H9 (cell line): ENCODE results near the gene TMEM164. TPM values are rescaled to one million over a fixed set of nuclear protein-coding genes. Genes with fewer than 3 reads are reported as not detected.

Experiments used
- DNase-seq: peaks from one replicate; pipeline ENCODE4 v3.0.0-alpha.2; 2017
- H2AFZ ChIP-seq: one replicate; pipeline ENCODE4 v1.6.1; 2013; ENCODE audit warnings: mild to moderate bottlenecking, low read length, control low read depth, moderate library complexity
- H2AK5ac ChIP-seq: 2 replicates; pipeline ENCODE4 v1.6.1; 2013; ENCODE audit warnings: low read length, control low read depth, mixed read lengths; ENCODE audit not compliant: insufficient read length
- H2BK120ac ChIP-seq: one replicate; pipeline ENCODE4 v1.6.1; 2013; ENCODE audit warnings: low read depth, mild to moderate bottlenecking, low read length, control low read depth, inconsistent platforms; ENCODE audit not compliant: poor library complexity, severe bottlenecking
- H2BK12ac ChIP-seq: 2 replicates; pipeline ENCODE4 v1.6.1; 2013; ENCODE audit warnings: low read length, control low read depth, mixed read lengths, low read depth; ENCODE audit not compliant: insufficient read length
- H2BK15ac ChIP-seq: 2 replicates; pipeline ENCODE4 v1.6.1; 2013; ENCODE audit warnings: low read depth, low read length, control low read depth
- H2BK20ac ChIP-seq: one replicate; pipeline ENCODE4 v1.6.1; 2013; ENCODE audit warnings: low read depth, mild to moderate bottlenecking, low read length, control low read depth, inconsistent platforms; ENCODE audit not compliant: poor library complexity, severe bottlenecking
- H2BK5ac ChIP-seq: 2 replicates; pipeline ENCODE4 v1.6.1; 2013; ENCODE audit warnings: low read length, control low read depth, mixed read lengths; ENCODE audit not compliant: insufficient read length
- H3K14ac ChIP-seq: 2 replicates; pipeline ENCODE4 v1.6.1; 2013; ENCODE audit warnings: low read length, control low read depth; ENCODE audit not compliant: insufficient read depth
- H3K18ac ChIP-seq: 2 replicates; pipeline ENCODE4 v1.6.1; 2013; ENCODE audit warnings: low read depth, mild to moderate bottlenecking, mixed read lengths, low read length, control low read depth; ENCODE audit not compliant: insufficient read length
- H3K23ac ChIP-seq: 2 replicates; pipeline ENCODE4 v1.6.1; 2013; ENCODE audit warnings: low read length, control low read depth, mixed read lengths, low read depth; ENCODE audit not compliant: insufficient read length
- H3K23me2 ChIP-seq: 2 replicates; pipeline ENCODE4 v1.6.1; 2013; ENCODE audit warnings: low read depth, mild to moderate bottlenecking, mixed read lengths, low read length, control low read depth; ENCODE audit not compliant: insufficient read length, poor library complexity, severe bottlenecking
- H3K27ac ChIP-seq: 2 replicates; pipeline ENCODE4 v1.5.1; 2013; ENCODE audit warnings: low read length, control low read depth, mixed read lengths, low read depth; ENCODE audit not compliant: insufficient read length
- H3K27me3 ChIP-seq: 2 replicates; pipeline ENCODE4 v1.6.1; 2013; ENCODE audit warnings: low read length, control low read depth, inconsistent platforms; ENCODE audit not compliant: insufficient read depth
- H3K4ac ChIP-seq: 2 replicates; pipeline ENCODE4 v1.6.1; 2013; ENCODE audit warnings: low read depth, mild to moderate bottlenecking, control low read depth, inconsistent platforms, low read length, moderate library complexity
- H3K4me1 ChIP-seq: 2 replicates; pipeline ENCODE4 v1.6.1; 2013; ENCODE audit warnings: low read length, control low read depth, inconsistent platforms; ENCODE audit not compliant: insufficient read depth
- H3K4me2 ChIP-seq: 2 replicates; pipeline ENCODE4 v1.6.1; 2013; ENCODE audit warnings: low read length, control low read depth, mixed read lengths; ENCODE audit not compliant: insufficient read length, insufficient read depth
- H3K56ac ChIP-seq: 2 replicates; pipeline ENCODE4 v1.6.1; 2013; ENCODE audit warnings: low read depth, mild to moderate bottlenecking, mixed read lengths, low read length, control low read depth; ENCODE audit not compliant: insufficient read length
- H3K79me1 ChIP-seq: 2 replicates; pipeline ENCODE4 v1.6.1; 2013; ENCODE audit warnings: low read depth, mild to moderate bottlenecking, moderate library complexity, low read length, control low read depth, inconsistent platforms; ENCODE audit not compliant: insufficient read depth, poor library complexity, severe bottlenecking
- H3K79me2 ChIP-seq: 2 replicates; pipeline ENCODE4 v1.6.1; 2013; ENCODE audit warnings: low read length, control low read depth, inconsistent platforms; ENCODE audit not compliant: insufficient read depth
- H3K9ac ChIP-seq: 2 replicates; pipeline ENCODE4 v1.6.1; 2013; ENCODE audit warnings: low read length, control low read depth, mixed read lengths; ENCODE audit not compliant: insufficient read length; ENCODE audit errors: extremely low read depth
- H3K9me3 ChIP-seq: one replicate; pipeline ENCODE4 v1.6.1; 2013; ENCODE audit warnings: low read depth, low read length, inconsistent platforms; ENCODE audit not compliant: control insufficient read depth
- H3T11ph ChIP-seq: one replicate; pipeline ENCODE4 v1.6.1; 2013; ENCODE audit warnings: mild to moderate bottlenecking, low read length, control low read depth, inconsistent platforms
- H4K20me1 ChIP-seq: one replicate; pipeline ENCODE4 v1.6.1; 2013; ENCODE audit not compliant: control insufficient read depth, insufficient read length, insufficient read depth
- H4K5ac ChIP-seq: 2 replicates; pipeline ENCODE4 v1.6.1; 2013; ENCODE audit warnings: low read depth, mild to moderate bottlenecking, mixed read lengths, low read length, control low read depth; ENCODE audit not compliant: insufficient read length
- H4K8ac ChIP-seq: replicated peaks from 2 replicates; pipeline ENCODE4 v1.6.1; 2013; ENCODE audit warnings: low read length, control low read depth, mixed read lengths, low read depth; ENCODE audit not compliant: insufficient read length
- H4K91ac ChIP-seq: 2 replicates; pipeline ENCODE4 v1.6.1; 2013; ENCODE audit warnings: low read depth, mild to moderate bottlenecking, moderate library complexity, mixed read lengths, low read length, control low read depth; ENCODE audit not compliant: insufficient read length
- H3K27ac Mint-ChIP-seq, 3 experiments: 2 replicates in 2 of 3; 3 replicates in 1 of 3; pipeline ENCODE4 v1.8.0; 2020 to 2021; ENCODE audit warnings: mixed read lengths in 3 of 3, mild to moderate bottlenecking in 1 of 3, moderate library complexity in 1 of 3
- H3K27me3 Mint-ChIP-seq: 2 replicates; pipeline ENCODE4 v1.8.0; 2021; ENCODE audit warnings: low read depth, mild to moderate bottlenecking, moderate library complexity, mixed read lengths
- H3K36me3 Mint-ChIP-seq, 3 experiments: 2 replicates in 2 of 3; 3 replicates in 1 of 3; pipeline ENCODE4 v1.8.0; 2020 to 2021; ENCODE audit warnings: low read depth in 3 of 3, mixed read lengths in 3 of 3; ENCODE audit not compliant: insufficient read depth in 1 of 3
- H3K4me1 Mint-ChIP-seq, 2 experiments: 2 replicates each; pipeline ENCODE4 v1.8.0; 2020; ENCODE audit warnings: mixed read lengths in 2 of 2
- H3K4me3 Mint-ChIP-seq, 2 experiments: 2 replicates in 1 of 2; 3 replicates in 1 of 2; pipeline ENCODE4 v1.8.0; 2020 to 2021; ENCODE audit warnings: mild to moderate bottlenecking in 2 of 2, mixed read lengths in 2 of 2, moderate library complexity in 1 of 2
- H3K9me3 Mint-ChIP-seq, 2 experiments: 2 replicates in 1 of 2; 3 replicates in 1 of 2; pipeline ENCODE4 v1.8.0; 2020; ENCODE audit warnings: mild to moderate bottlenecking in 2 of 2, mixed read lengths in 2 of 2, moderate library complexity in 1 of 2
- CTCF ChIP-seq: fragments of 200-600 bp; sonication (generic); conservative IDR thresholded peaks from 3 replicates; pipeline ENCODE4 v1.8.0; 2021; ENCODE audit warnings: antibody characterized with exemption, mild to moderate bottlenecking
- WGBS: extraction: QIAGEN DNeasy Blood & Tissue Kit; methylation state at CpG from one replicate; pipeline ENCODE4 v1.1.7; 2013; ENCODE audit warnings: missing lambda C conversion rate, low lambda C conversion rate, mixed read lengths; ENCODE audit not compliant: insufficient read length; ENCODE audit errors: extremely low coverage; 5-methylcytosine and 5-hydroxymethylcytosine counted together
- total RNA-seq: library from RNA; stranded (reverse); gene quantifications from 2 replicates; pipeline ENCODE4 v1.2.1, GENCODE V29; 2021

TMEM164 gene
- total RNA-seq, 1 experiment from 2014 or later = 30.4 TPM

- peaks cover 0 to 11% (median 11%) of the 10 kb centered on the region in 3 experiments; a peak in 6 of 7 replicates for H3K36me3 Mint-ChIP-seq
- H3K23ac ChIP-seq = no peak overlapping the region
- WGBS = no CpG with 5 or more reads among the region's 46 CpGs
- H3K4me3 Mint-ChIP-seq = peak overlapping the region; percentile 93 to 96
- no peak overlapping the region for H2BK20ac ChIP-seq
- H2BK120ac ChIP-seq = no peak overlapping the region
- no peak overlapping the region for H3K27ac ChIP-seq
- peak overlapping the region; percentile 88 for H3K14ac ChIP-seq
- H2AK5ac ChIP-seq = no peak overlapping the region
- DNase-seq = peak; percentile 31
- H3K9ac ChIP-seq = peak overlapping the region; percentile 48
- no peaks in the 10 kb centered on the region for H3K9me3 Mint-ChIP-seq
- no peak overlapping the region for H3T11ph ChIP-seq
- no peaks in the 10 kb centered on the region for H3K9me3 ChIP-seq
- peaks cover 31 to 35% of the 10 kb centered on the region in 2 experiments for H3K4me1 Mint-ChIP-seq
- H3K56ac ChIP-seq = no peak overlapping the region
- no peak for TF ChIP-seq CTCF
- peak overlapping the region; percentile 77 for H3K4me2 ChIP-seq
- H3K27ac Mint-ChIP-seq = peak overlapping the region; percentile 48 to 90 (median 87); a peak in 6 of 7 replicates
- no peak overlapping the region for H2AFZ ChIP-seq
- H4K20me1 ChIP-seq = no peaks in the 10 kb centered on the region
- H3K79me1 ChIP-seq = peaks cover 4% of the 10 kb centered on the region
- no peak overlapping the region for H4K5ac ChIP-seq
- H3K27me3 Mint-ChIP-seq = peaks cover 11% of the 10 kb centered on the region
- peaks cover 8% of the 10 kb centered on the region for H3K4me1 ChIP-seq
- H3K4ac ChIP-seq = no peak overlapping the region
- H2BK15ac ChIP-seq = no peak overlapping the region
- H3K79me2 ChIP-seq = no peaks in the 10 kb centered on the region
- no peak overlapping the region for H2BK12ac ChIP-seq
- no peak overlapping the region for H2BK5ac ChIP-seq
- H3K23me2 ChIP-seq = peaks cover 17% of the 10 kb centered on the region
- H4K91ac ChIP-seq = no peak overlapping the region
- peaks cover 3% of the 10 kb centered on the region; the same call in 1 of the 2 replicates for H3K27me3 ChIP-seq
- H3K18ac ChIP-seq = peak overlapping the region; percentile 22
- H4K8ac ChIP-seq = no peak overlapping the region
Measured at GRCh38 chrX:110003167-110004156, 548 bp downstream of the TMEM164 start.
